Renal cortex interstitium (tissue), 3 donors: ENCODE measurements around the gene SHISAL1. TPM values are rescaled to one million over a fixed set of nuclear protein-coding genes. Genes with fewer than 3 reads are reported as not detected.

Experiments
- polyA plus RNA-seq, 3 donors: library from polyadenylated mRNA; unstranded; fragments of 120-200 nt; gene quantifications; one replicate each; pipeline ENCODE4 v1.2.1, GENCODE V29; 2013; ENCODE audit not compliant: insufficient read length in 3 of 3

The SHISAL1 gene
- polyA plus RNA-seq, 3 donors = 2.3 to 3.3 (median 2.8) TPM

Other genes starting within 250 kb of the SHISAL1 start
- gene PARVG, start 132.0 kb downstream of the SHISAL1 start, polyA plus RNA-seq = 1 to 10 TPM; 1.6 to 2.5 (median 2.4) TPM
- gene RTL6, start 185.3 kb upstream of the SHISAL1 start, polyA plus RNA-seq = 10 to 100 TPM; 50.0 to 60.0 (median 53.9) TPM